Caco-2 (cell line): Measurements from ENCODE around the gene LMBR1. TPM values are rescaled to one million over a fixed set of nuclear protein-coding genes. Genes with fewer than 3 reads are reported as not detected.

Source experiments
- BruUV-seq: library from RNA; stranded (reverse); fragments of 400-500 nt; replicated peaks from 2 replicates; lab custom pipeline; 2021; lab: Mats Ljungman, UMichigan
- CTCF ChIA-PET: fragments of 300-600 bp; sonication (Branson Sonifier 250); formaldehyde crosslinking; loops from one replicate; lab custom pipeline; 2022; ENCODE audit warnings: antibody characterized with exemption; lab: Charles Lee
- POLR2A ChIA-PET: fragments of 300-600 bp; sonication (Branson Sonifier 250); formaldehyde crosslinking; loops from one replicate; lab custom pipeline; 2022; ENCODE audit warnings: antibody characterized with exemption; lab: Charles Lee
- DNase-seq, 2 experiments: peaks; one replicate each; pipeline versions ENCODE4 v3.0.0 to v3.0.0-alpha.2; 2020 to 2022
- H3K27me3 ChIP-seq: replicated peaks from 2 replicates; pipeline ENCODE4 v1.6.0; 2011; ENCODE audit warnings: low read length; ENCODE audit not compliant: control insufficient read depth, insufficient read depth
- H3K36me3 ChIP-seq: 2 replicates; pipeline ENCODE4 v1.5.1; 2011; ENCODE audit warnings: low read length; ENCODE audit not compliant: control insufficient read depth, insufficient read depth
- H3K4me1 ChIP-seq: fragments of 250-450 bp; sonication (Bioruptor Pico); 2 replicates; pipeline ENCODE4 v1.5.1; 2020; ENCODE audit warnings: mild to moderate bottlenecking
- H3K4me3 ChIP-seq: 2 replicates; pipeline ENCODE4 v1.5.1; 2011; ENCODE audit warnings: low read depth, mild to moderate bottlenecking, control low read depth, low read length
- H3K9me3 ChIP-seq: fragments of 250-450 bp; sonication (Bioruptor Pico); 2 replicates; pipeline ENCODE4 v1.5.1; 2020; ENCODE audit warnings: mild to moderate bottlenecking, moderate library complexity
- H3K27ac Mint-ChIP-seq: one replicate; pipeline ENCODE4 v1.8.0; 2022; ENCODE audit warnings: mixed read lengths; ENCODE audit not compliant: unreplicated experiment
- H3K27me3 Mint-ChIP-seq: one replicate; pipeline ENCODE4 v1.8.0; 2022; ENCODE audit warnings: mixed read lengths; ENCODE audit not compliant: insufficient read depth, unreplicated experiment
- H3K36me3 Mint-ChIP-seq: one replicate; pipeline ENCODE4 v1.8.0; 2022; ENCODE audit warnings: mild to moderate bottlenecking, mixed read lengths; ENCODE audit not compliant: insufficient read depth, unreplicated experiment
- H3K4me1 Mint-ChIP-seq: one replicate; pipeline ENCODE4 v1.8.0; 2022; ENCODE audit warnings: low read depth, mixed read lengths; ENCODE audit not compliant: unreplicated experiment
- H3K4me3 Mint-ChIP-seq: one replicate; pipeline ENCODE4 v1.8.0; 2022; ENCODE audit warnings: mild to moderate bottlenecking, moderate library complexity, mixed read lengths; ENCODE audit not compliant: unreplicated experiment
- H3K9me3 Mint-ChIP-seq: one replicate; pipeline ENCODE4 v1.8.0; 2022; ENCODE audit warnings: mixed read lengths; ENCODE audit not compliant: unreplicated experiment
- intact Hi-C: fragments of 100-400 bp; cut with micrococcal nuclease; formaldehyde crosslinking; loops from one replicate; pipeline ENCODE4 v1.10.0; 2022; ENCODE audit not compliant: unreplicated experiment
- total RNA-seq: library from RNA; stranded (reverse); gene quantifications from 2 replicates; pipeline ENCODE4 v1.2.3, GENCODE V29; 2022
- TF ChIP-seq, protein P1 (sequence below), 2 experiments: fragments of 200-600 bp in 1 of 2; IDR thresholded peaks; 1 replicate in 1 of 2; 2 replicates in 1 of 2; pipeline versions ENCODE4 v1.5.1 to v1.8.0; 2011 to 2022; ENCODE audit warnings: antibody characterized with exemption in 1 of 2, control low read depth in 1 of 2, inconsistent platforms in 1 of 2, low read depth in 1 of 2, low read length in 1 of 2, mild to moderate bottlenecking in 1 of 2, moderate library complexity in 1 of 2; ENCODE audit not compliant: insufficient read depth in 1 of 2, severe bottlenecking in 1 of 2, unreplicated experiment in 1 of 2

The LMBR1 gene
- total RNA-seq, 1 experiment from 2014 or later, result 77.9 TPM

DNA sequence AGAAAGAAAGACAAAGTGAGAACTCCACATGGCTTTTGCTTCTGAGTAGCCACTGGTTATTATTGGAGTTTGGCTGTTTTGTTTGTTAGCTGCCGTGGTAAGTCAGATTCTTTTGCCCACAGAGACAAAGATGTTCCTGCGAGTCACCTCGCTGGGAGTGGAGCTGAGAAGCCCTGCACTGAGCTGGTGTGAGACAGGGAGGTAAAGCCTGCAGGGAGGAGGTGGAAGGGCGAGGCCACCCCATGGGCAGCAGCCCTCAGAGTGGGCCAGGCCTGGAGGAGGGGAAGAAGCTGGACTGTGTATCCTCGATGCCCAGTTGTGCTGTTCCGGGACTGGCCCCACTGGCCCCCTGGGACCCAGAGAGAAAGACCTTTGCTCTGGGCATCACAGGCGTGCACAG is 42.3 kb upstream of the LMBR1 start:
- no peaks in the 10 kb centered on the region for H3K36me3 ChIP-seq
- Mint-ChIP-seq H3K36me3 (no peaks in the 10 kb centered on the region), H3K27me3 (no peaks in the 10 kb centered on the region), H3K4me3 (no peak overlapping the region), H3K27ac (no peak overlapping the region), H3K9me3 (no peaks in the 10 kb centered on the region), H3K4me1 (no peaks in the 10 kb centered on the region)
- intact Hi-C loops, result no loop called here
- no peak for DNase-seq
- no peak overlapping the region for H3K4me3 ChIP-seq
- H3K27me3 ChIP-seq, result no peaks in the 10 kb centered on the region
- peaks cover under 1% of the 10 kb centered on the region for H3K9me3 ChIP-seq
- TF ChIP-seq, protein P1, sequence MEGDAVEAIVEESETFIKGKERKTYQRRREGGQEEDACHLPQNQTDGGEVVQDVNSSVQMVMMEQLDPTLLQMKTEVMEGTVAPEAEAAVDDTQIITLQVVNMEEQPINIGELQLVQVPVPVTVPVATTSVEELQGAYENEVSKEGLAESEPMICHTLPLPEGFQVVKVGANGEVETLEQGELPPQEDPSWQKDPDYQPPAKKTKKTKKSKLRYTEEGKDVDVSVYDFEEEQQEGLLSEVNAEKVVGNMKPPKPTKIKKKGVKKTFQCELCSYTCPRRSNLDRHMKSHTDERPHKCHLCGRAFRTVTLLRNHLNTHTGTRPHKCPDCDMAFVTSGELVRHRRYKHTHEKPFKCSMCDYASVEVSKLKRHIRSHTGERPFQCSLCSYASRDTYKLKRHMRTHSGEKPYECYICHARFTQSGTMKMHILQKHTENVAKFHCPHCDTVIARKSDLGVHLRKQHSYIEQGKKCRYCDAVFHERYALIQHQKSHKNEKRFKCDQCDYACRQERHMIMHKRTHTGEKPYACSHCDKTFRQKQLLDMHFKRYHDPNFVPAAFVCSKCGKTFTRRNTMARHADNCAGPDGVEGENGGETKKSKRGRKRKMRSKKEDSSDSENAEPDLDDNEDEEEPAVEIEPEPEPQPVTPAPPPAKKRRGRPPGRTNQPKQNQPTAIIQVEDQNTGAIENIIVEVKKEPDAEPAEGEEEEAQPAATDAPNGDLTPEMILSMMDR (IDR thresholded peaks at IDR 0.05; ENCODE audit: insufficient read depth in 1 of 2, low read depth in 1 of 2, low read length in 1 of 2, severe bottlenecking in 1 of 2, unreplicated experiment in 1 of 2), result no peak
- POLR2A ChIA-PET, result no interaction called here
- CTCF ChIA-PET, result interaction anchor here (0.7 kb wide), 1 partner anchor 14 kb away, joined by 3 read pairs; the partner anchor contains the start of gene NOM1
- BruUV-seq, result no TSS peak
- H3K4me1 ChIP-seq, result no peaks in the 10 kb centered on the region

DNA sequence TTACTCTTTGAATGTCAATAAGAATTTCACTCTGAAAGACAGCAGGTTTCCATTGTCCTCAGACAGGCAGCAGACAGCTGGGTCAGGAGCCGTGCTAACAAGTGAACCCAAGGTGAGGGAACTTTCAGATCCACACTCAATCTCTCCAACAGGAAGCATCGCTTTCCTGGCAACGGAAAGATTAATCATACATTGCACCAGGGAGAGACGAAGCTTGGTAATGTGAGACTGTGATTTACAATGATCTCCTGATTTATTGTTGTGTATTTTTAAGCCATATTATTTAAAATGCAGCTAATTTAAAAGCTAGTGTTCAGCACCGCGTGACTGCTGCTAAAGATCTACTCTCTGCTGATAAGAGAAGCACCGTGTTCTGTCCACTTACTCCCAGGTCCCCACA is 39.0 kb upstream of the LMBR1 start:
- Histone ChIP-seq H3K27me3 (no peaks in the 10 kb centered on the region), H3K4me3 (no peak overlapping the region), H3K4me1 (no peaks in the 10 kb centered on the region), H3K9me3 (no peaks in the 10 kb centered on the region), H3K36me3 (no peaks in the 10 kb centered on the region)
- Mint-ChIP-seq H3K27me3 (no peaks in the 10 kb centered on the region), H3K27ac (no peak overlapping the region), H3K4me3 (no peak overlapping the region), H3K36me3 (no peaks in the 10 kb centered on the region), H3K9me3 (no peaks in the 10 kb centered on the region), H3K4me1 (no peaks in the 10 kb centered on the region)
- POLR2A ChIA-PET, result no interaction called here
- BruUV-seq, result no TSS peak
- DNase-seq, result no peak
- intact Hi-C loops, result no loop called here
- CTCF ChIA-PET, result no interaction called here
- TF ChIP-seq, protein P1 (IDR thresholded peaks at IDR 0.05; ENCODE audit: insufficient read depth in 1 of 2, low read depth in 1 of 2, low read length in 1 of 2, severe bottlenecking in 1 of 2, unreplicated experiment in 1 of 2), result no peak

DNA sequence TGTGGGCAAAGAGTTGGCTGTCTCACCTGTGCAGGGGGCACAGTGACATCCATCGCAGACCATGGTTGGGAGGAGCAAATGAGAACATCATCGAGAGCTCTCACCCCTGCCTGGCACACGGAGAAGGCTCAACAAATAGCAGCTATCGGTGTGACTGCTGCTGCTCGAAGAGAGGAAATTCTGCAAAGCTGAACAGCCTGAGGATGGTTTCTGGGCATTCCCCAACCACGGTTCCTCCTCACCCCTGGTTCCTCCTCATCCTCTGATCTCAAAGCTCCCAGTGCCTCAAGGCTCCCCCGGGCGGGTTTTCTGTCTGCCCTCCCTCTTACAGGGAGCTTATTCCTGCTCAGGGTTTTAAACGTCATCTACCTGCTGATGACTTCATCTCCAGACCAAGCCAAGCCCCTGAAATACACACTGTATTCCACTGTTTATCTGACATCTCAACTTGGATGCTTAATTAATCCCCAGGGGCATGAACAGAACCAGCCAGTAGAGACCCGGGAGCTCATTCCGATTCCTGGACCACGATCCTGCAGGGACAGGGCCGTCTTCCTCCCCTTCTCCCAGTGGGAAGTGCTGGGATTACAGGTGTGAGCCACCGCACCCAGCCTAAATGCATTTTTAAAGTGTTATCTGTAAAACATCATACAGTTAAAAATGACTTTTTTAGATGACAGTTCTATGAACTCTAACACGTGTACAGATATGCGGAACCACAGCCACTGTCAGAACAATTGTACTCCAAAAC is 37.0 kb upstream of the LMBR1 start:
- no TSS peak for BruUV-seq
- CTCF ChIA-PET, result no interaction called here
- Mint-ChIP-seq H3K4me3 (no peak overlapping the region), H3K36me3 (no peaks in the 10 kb centered on the region), H3K9me3 (no peaks in the 10 kb centered on the region), H3K4me1 (no peaks in the 10 kb centered on the region), H3K27me3 (no peaks in the 10 kb centered on the region), H3K27ac (no peak overlapping the region)
- Histone ChIP-seq H3K27me3 (no peaks in the 10 kb centered on the region), H3K9me3 (no peaks in the 10 kb centered on the region), H3K36me3 (no peaks in the 10 kb centered on the region), H3K4me1 (no peaks in the 10 kb centered on the region), H3K4me3 (no peak overlapping the region)
- intact Hi-C loops, result no loop called here
- TF ChIP-seq, protein P1 (IDR thresholded peaks at IDR 0.05; ENCODE audit: insufficient read depth in 1 of 2, low read depth in 1 of 2, low read length in 1 of 2, severe bottlenecking in 1 of 2, unreplicated experiment in 1 of 2), result no peak
- POLR2A ChIA-PET, result no interaction called here
- DNase-seq, result no peak
